Coronary artery (tissue), 2 donors: ENCODE data around the gene EIF5B.

Experiments
- DNase-seq: peaks from one replicate; pipeline ENCODE4 v3.0.0-alpha.2; 2017; ENCODE audit warnings: low spot score
- H3K27ac ChIP-seq, 2 donors: fragments of 200-600 bp; sonication (generic); one replicate each; pipeline ENCODE4 v1.5.1; 2016 to 2019
- H3K4me3 ChIP-seq: fragments of 200-600 bp; sonication (generic); 2 replicates; pipeline ENCODE4 v1.5.1; 2016; ENCODE audit warnings: mild to moderate bottlenecking, moderate library complexity
- CTCF ChIP-seq: fragments of 200-600 bp; sonication (generic); IDR thresholded peaks from one replicate; pipeline ENCODE4 v1.5.1; 2019; ENCODE audit warnings: antibody characterized with exemption

EIF5B gene

GRCh38 chr2:99424371-99424770 is 87.2 kb downstream of the EIF5B start:
- H3K27ac ChIP-seq, result no peak overlapping the region
- DNase-seq, result no peak
- TF ChIP-seq CTCF, result no peak
- H3K4me3 ChIP-seq, result no peak overlapping the region

- Histone ChIP-seq H3K4me3 (no peak overlapping the region), H3K27ac (no peak overlapping the region)
- DNase-seq, result no peak
- no peak for TF ChIP-seq CTCF
Measured at GRCh38 chr2:99425022-99425421, 87.8 kb downstream of the EIF5B start.

GRCh38 chr2:99430614-99431291 is 93.6 kb downstream of the EIF5B start:
- H3K4me3 ChIP-seq, result no peak overlapping the region
- DNase-seq, result no peak
- peak overlapping the region; percentile 4 to 47 for H3K27ac ChIP-seq

GRCh38 chr2:99431587-99432275 is 94.5 kb downstream of the EIF5B start:
- no peak for DNase-seq
- no peak for TF ChIP-seq CTCF
- Histone ChIP-seq H3K27ac (peak overlapping the region in 1 of 2 donors; percentile 2), H3K4me3 (no peak overlapping the region)

More at GRCh38 chr2:99430614-99431291, 93.6 kb downstream of the EIF5B start:
- no peak for TF ChIP-seq CTCF

GRCh38 chr2:99433340-99433739 is 96.2 kb downstream of the EIF5B start:
- no peak overlapping the region for H3K4me3 ChIP-seq
- H3K27ac ChIP-seq, result no peak overlapping the region
- TF ChIP-seq CTCF, result no peak
- no peak for DNase-seq

- DNase-seq, result no peak
- H3K4me3 ChIP-seq, result no peak overlapping the region
- H3K27ac ChIP-seq, result no peak overlapping the region
- TF ChIP-seq CTCF, result no peak
Measured at GRCh38 chr2:99436874-99437273, 99.7 kb downstream of the EIF5B start.
